Hepatocyte (in vitro differentiated cells): ENCODE results near the gene ZBTB7C. TPM values are rescaled to one million over a fixed set of nuclear protein-coding genes. Genes with fewer than 3 reads are reported as not detected.

Experiments used
- DNase-seq: peaks from one replicate; pipeline ENCODE4 v3.0.0-alpha.2; 2016; ENCODE audit warnings: low spot score
- H2AFZ ChIP-seq: fragments of 200-600 bp; sonication (generic); 2 replicates; pipeline ENCODE4 v1.6.0; 2016; ENCODE audit warnings: antibody characterized with exemption, mild to moderate bottlenecking
- H3K27ac ChIP-seq: fragments of 200-600 bp; sonication (generic); 2 replicates; pipeline ENCODE4 v1.5.1; 2016; ENCODE audit warnings: mild to moderate bottlenecking
- H3K27me3 ChIP-seq: fragments of 200-600 bp; sonication (generic); 2 replicates; pipeline ENCODE4 v1.6.1; 2016
- H3K36me3 ChIP-seq: fragments of 200-600 bp; sonication (generic); replicated peaks from 2 replicates; pipeline ENCODE4 v1.5.1; 2016; ENCODE audit warnings: low read depth; ENCODE audit not compliant: insufficient read depth
- H3K4me1 ChIP-seq: fragments of 200-600 bp; sonication (generic); 2 replicates; pipeline ENCODE4 v1.5.1; 2016; ENCODE audit warnings: mild to moderate bottlenecking, moderate library complexity; ENCODE audit not compliant: insufficient read depth
- H3K4me2 ChIP-seq: fragments of 200-600 bp; sonication (generic); 2 replicates; pipeline ENCODE4 v1.6.0; 2016
- H3K4me3 ChIP-seq: fragments of 200-600 bp; sonication (generic); 2 replicates; pipeline ENCODE4 v1.5.1; 2016; ENCODE audit warnings: mild to moderate bottlenecking
- H3K79me2 ChIP-seq: fragments of 200-600 bp; sonication (generic); 2 replicates; pipeline ENCODE4 v1.6.0; 2017; ENCODE audit warnings: mild to moderate bottlenecking
- H3K9me2 ChIP-seq: fragments of 200-600 bp; sonication (generic); replicated peaks from 2 replicates; pipeline ENCODE4 v1.6.0; 2017; ENCODE audit warnings: mild to moderate bottlenecking; ENCODE audit not compliant: insufficient read depth
- H3K9me3 ChIP-seq: fragments of 200-600 bp; sonication (generic); 2 replicates; pipeline ENCODE4 v1.5.1; 2016; ENCODE audit warnings: low read depth, mild to moderate bottlenecking
- H4K20me1 ChIP-seq: fragments of 200-600 bp; sonication (generic); 2 replicates; pipeline ENCODE4 v1.6.0; 2016; ENCODE audit warnings: mild to moderate bottlenecking; ENCODE audit not compliant: insufficient read depth, poor library complexity, severe bottlenecking
- CTCF ChIP-seq: fragments of 200-600 bp; sonication (generic); IDR thresholded peaks from 2 replicates; pipeline ENCODE4 v1.5.1; 2016; ENCODE audit warnings: antibody characterized with exemption, mild to moderate bottlenecking; ENCODE audit not compliant: poor library complexity
- EZH2 ChIP-seq: fragments of 200-600 bp; sonication (generic); IDR thresholded peaks from 2 replicates; pipeline ENCODE4 v1.6.1; 2016; ENCODE audit warnings: antibody characterized with exemption, mild to moderate bottlenecking, borderline replicate concordance
- EZH2phosphoT487 ChIP-seq: fragments of 200-600 bp; sonication (generic); IDR thresholded peaks from one replicate; pipeline ENCODE4 v1.6.1; 2018; ENCODE audit warnings: antibody characterized with exemption, mild to moderate bottlenecking, low read depth, moderate library complexity; ENCODE audit not compliant: unreplicated experiment, severe bottlenecking
- WGBS: methylation state at CpG from one replicate; pipeline ENCODE4 v1.1.6; 2016; ENCODE audit warnings: low lambda C conversion rate; ENCODE audit errors: missing lambda C conversion rate; 5-methylcytosine and 5-hydroxymethylcytosine counted together
- polyA plus RNA-seq: library from polyadenylated mRNA; unstranded; fragments of >200 nt; fragmentation: Nextera tagmentation; extraction: Ambion mirVana; gene quantifications from 2 replicates; pipeline ENCODE4 v1.2.1, GENCODE V29; 2016
- total RNA-seq: library from RNA; depleted of rRNA; stranded (reverse); fragments of >200 nt; gene quantifications from 2 replicates; pipeline ENCODE4 v1.2.3, GENCODE V29; 2014

ZBTB7C gene
- total and polyA plus RNA-seq, 2 experiments from 2014 or later = 0.70 to 1.0 TPM

- no peaks in the 10 kb centered on the region for H3K9me3 ChIP-seq
- H4K20me1 ChIP-seq = no peaks in the 10 kb centered on the region
- H2AFZ ChIP-seq = no peak overlapping the region
- no peak overlapping the region for H3K4me2 ChIP-seq
- H3K4me3 ChIP-seq = no peak overlapping the region
- WGBS = 86% methylated on average over 4 of the region's 4 CpGs
- H3K27ac ChIP-seq = no peak overlapping the region
- no peak for TF ChIP-seq EZH2
- TF ChIP-seq CTCF = no peak
- TF ChIP-seq EZH2phosphoT487 = no peak
- H3K4me1 ChIP-seq = no peaks in the 10 kb centered on the region
- no peaks in the 10 kb centered on the region for H3K79me2 ChIP-seq
- H3K36me3 ChIP-seq = no peaks in the 10 kb centered on the region
- no peaks in the 10 kb centered on the region for H3K9me2 ChIP-seq
- no peak for DNase-seq
- no peaks in the 10 kb centered on the region for H3K27me3 ChIP-seq
Measured at GRCh38 chr18:48176909-48177308, 232.3 kb downstream of the ZBTB7C start.

GRCh38 chr18:48173557-48173956 is 235.6 kb downstream of the ZBTB7C start:
- TF ChIP-seq CTCF (no peak), EZH2 (no peak), EZH2phosphoT487 (no peak)
- no peaks in the 10 kb centered on the region for H3K27me3 ChIP-seq
- no peaks in the 10 kb centered on the region for H3K36me3 ChIP-seq
- H3K79me2 ChIP-seq = no peaks in the 10 kb centered on the region
- no peak overlapping the region for H3K27ac ChIP-seq
- H3K9me3 ChIP-seq = no peaks in the 10 kb centered on the region
- peaks cover 7% of the 10 kb centered on the region for H3K4me1 ChIP-seq
- H3K4me2 ChIP-seq = no peak overlapping the region
- no peak overlapping the region for H3K4me3 ChIP-seq
- WGBS = 91% methylated on average over 2 of the region's 2 CpGs
- DNase-seq = no peak
- H3K9me2 ChIP-seq = no peaks in the 10 kb centered on the region
- no peaks in the 10 kb centered on the region for H4K20me1 ChIP-seq
- H2AFZ ChIP-seq = no peak overlapping the region

DNA sequence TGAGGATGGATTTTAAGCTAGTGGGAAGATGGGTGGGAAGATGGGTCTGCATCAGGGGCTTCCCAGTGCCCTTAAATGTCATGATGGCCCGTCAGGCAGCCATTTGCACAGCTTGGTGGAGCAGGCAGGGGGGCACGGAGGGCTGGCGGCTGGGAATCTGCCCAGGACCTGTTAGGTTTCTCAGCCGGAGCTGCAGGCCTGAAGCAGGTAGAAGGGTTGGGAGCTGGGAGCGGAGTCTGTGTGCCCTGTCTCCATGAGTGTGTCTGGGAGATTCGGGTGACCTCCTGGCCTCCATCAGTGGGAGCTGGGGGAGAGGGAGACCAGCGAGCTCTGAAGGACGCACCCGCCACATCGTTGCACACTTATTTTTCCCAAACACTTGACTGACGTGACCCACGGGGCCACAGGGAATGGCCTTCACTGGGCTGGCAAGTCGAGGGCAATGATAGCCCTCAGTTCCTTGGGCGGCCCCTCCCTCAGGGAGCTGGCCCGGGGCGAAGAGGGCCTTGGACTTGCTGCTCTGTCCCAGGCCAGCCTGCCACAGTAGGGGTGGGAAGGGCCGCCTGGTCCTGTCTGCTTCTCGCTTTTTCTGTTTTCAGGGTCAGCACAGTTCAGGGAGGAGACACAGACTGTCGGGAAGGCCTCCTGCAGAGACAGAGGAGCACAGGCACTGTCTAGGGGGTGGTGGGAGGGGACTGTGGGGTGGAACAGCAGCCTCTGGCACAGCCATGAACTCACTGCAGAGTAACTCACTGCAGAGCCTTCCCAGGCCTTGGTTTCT is 236.8 kb downstream of the ZBTB7C start:
- Histone ChIP-seq H3K36me3 (no peaks in the 10 kb centered on the region), H3K9me3 (no peaks in the 10 kb centered on the region), H3K4me3 (no peak overlapping the region), H3K27me3 (no peaks in the 10 kb centered on the region), H3K79me2 (no peaks in the 10 kb centered on the region), H3K27ac (no peak overlapping the region), H3K9me2 (no peaks in the 10 kb centered on the region), H3K4me2 (no peak overlapping the region), H4K20me1 (no peaks in the 10 kb centered on the region), H3K4me1 (peaks cover 17% of the 10 kb centered on the region), H2AFZ (no peak overlapping the region)
- WGBS = 95% methylated on average over 17 of the region's 19 CpGs
- TF ChIP-seq EZH2phosphoT487 (no peak), CTCF (no peak), EZH2 (no peak)
- DNase-seq = no peak
